Stimulated activated CD8-positive, alpha-beta memory T cell treated with anti-CD3 and anti-CD28 coated beads, Interleukin-12 subunit alpha, Interleukin-12 subunit beta, amount 100 ng/mL, for 24 hours (primary cell): ENCODE results near the gene ABCA1.
"Not testable (repeated sequence)": the region's sequence is repeated elsewhere in the genome, so short reads cannot be mapped to it uniquely, and the experiment has no call there.

ENCODE experiments used
- DNase-seq: peaks from one replicate; pipeline ENCODE4 v3.0.0-alpha.2; 2020; ENCODE audit errors: extremely low read depth

ABCA1 gene

GRCh38 chr9:104869811-104870210 is 58.1 kb downstream of the ABCA1 start:
- no peak for DNase-seq

GRCh38 chr9:104868687-104869404 is 59.1 kb downstream of the ABCA1 start:
- no peak for DNase-seq

GRCh38 chr9:104868303-104868686 is 59.7 kb downstream of the ABCA1 start:
- DNase-seq, result no peak

- no peak for DNase-seq
Observed at GRCh38 chr9:104866191-104866590, 61.8 kb downstream of the ABCA1 start.

GRCh38 chr9:104864675-104865104 is 63.3 kb downstream of the ABCA1 start:
- no peak for DNase-seq

GRCh38 chr9:104863180-104863883 is 64.6 kb downstream of the ABCA1 start:
- DNase-seq, result no peak

- no peak for DNase-seq
Observed at GRCh38 chr9:104861397-104861796, 66.6 kb downstream of the ABCA1 start.

- no peak for DNase-seq
Observed at GRCh38 chr9:104860263-104860662, 67.7 kb downstream of the ABCA1 start.

GRCh38 chr9:104858846-104859245 is 69.1 kb downstream of the ABCA1 start:
- DNase-seq, result no peak

GRCh38 chr9:104858271-104858670 is 69.7 kb downstream of the ABCA1 start:
- DNase-seq, result no peak

GRCh38 chr9:104856413-104856941 is 71.5 kb downstream of the ABCA1 start:
- DNase-seq, result no peak

- DNase-seq, result no peak
Observed at GRCh38 chr9:104855807-104856206, 72.1 kb downstream of the ABCA1 start.

- not testable (repeated sequence) for DNase-seq
Observed at GRCh38 chr9:104855258-104855657, 72.7 kb downstream of the ABCA1 start.

- no peak for DNase-seq
Observed at GRCh38 chr9:104854613-104855012, 73.3 kb downstream of the ABCA1 start.

- DNase-seq, result no peak
Observed at GRCh38 chr9:104853683-104854082, 74.3 kb downstream of the ABCA1 start.

- no peak for DNase-seq
Observed at GRCh38 chr9:104853159-104853558, 74.8 kb downstream of the ABCA1 start.

- DNase-seq, result no peak
Observed at GRCh38 chr9:104851546-104851920, 76.4 kb downstream of the ABCA1 start.

GRCh38 chr9:104850786-104851545 is 77.0 kb downstream of the ABCA1 start:
- no peak for DNase-seq

- DNase-seq, result no peak
Observed at GRCh38 chr9:104849023-104849422, 78.9 kb downstream of the ABCA1 start.

GRCh38 chr9:104844710-104845109 is 83.2 kb downstream of the ABCA1 start:
- no peak for DNase-seq

GRCh38 chr9:104843644-104844240 is 84.2 kb downstream of the ABCA1 start:
- DNase-seq, result no peak

- DNase-seq, result no peak
Observed at GRCh38 chr9:104842698-104843097, 85.3 kb downstream of the ABCA1 start.
